Calu3 (cell line): ENCODE results near the gene CATSPER1. TPM values are rescaled to one million over a fixed set of nuclear protein-coding genes. Genes with fewer than 3 reads are reported as not detected.

Experiments
- BruUV-seq: library from RNA; stranded (reverse); fragments of 400-500 nt; replicated peaks from 2 replicates; lab custom pipeline; 2021; lab: Mats Ljungman, UMichigan
- CTCF ChIA-PET: fragments of 300-600 bp; sonication (Branson Sonifier 250); formaldehyde crosslinking; loops from one replicate; lab custom pipeline; 2022; ENCODE audit warnings: antibody characterized with exemption; lab: Charles Lee
- DNase-seq: peaks from one replicate; pipeline ENCODE4 v3.0.0; 2022
- H3K27ac Mint-ChIP-seq: one replicate; pipeline ENCODE4 v1.8.0; 2022; ENCODE audit warnings: mixed read lengths; ENCODE audit not compliant: unreplicated experiment
- H3K27me3 Mint-ChIP-seq: one replicate; pipeline ENCODE4 v1.8.0; 2022; ENCODE audit warnings: mixed read lengths; ENCODE audit not compliant: unreplicated experiment
- H3K36me3 Mint-ChIP-seq: one replicate; pipeline ENCODE4 v1.8.0; 2022; ENCODE audit warnings: mild to moderate bottlenecking, moderate library complexity, mixed read lengths; ENCODE audit not compliant: insufficient read depth, unreplicated experiment
- H3K4me1 Mint-ChIP-seq: one replicate; pipeline ENCODE4 v1.8.0; 2022; ENCODE audit warnings: mild to moderate bottlenecking, low read depth, mixed read lengths; ENCODE audit not compliant: unreplicated experiment
- H3K4me3 Mint-ChIP-seq: one replicate; pipeline ENCODE4 v1.8.0; 2022; ENCODE audit warnings: mild to moderate bottlenecking, low read depth, moderate library complexity, mixed read lengths; ENCODE audit not compliant: unreplicated experiment
- H3K9me3 Mint-ChIP-seq: one replicate; pipeline ENCODE4 v1.8.0; 2022; ENCODE audit warnings: low read depth, mixed read lengths; ENCODE audit not compliant: unreplicated experiment
- intact Hi-C: fragments of 100-400 bp; cut with micrococcal nuclease; formaldehyde crosslinking; loops from one replicate; pipeline ENCODE4 v1.10.0; 2022; ENCODE audit not compliant: unreplicated experiment
- total RNA-seq: library from RNA; stranded (reverse); gene quantifications from 2 replicates; pipeline ENCODE4 v1.2.3, GENCODE V29; 2022
- TF ChIP-seq, protein P1 (sequence below): fragments of 200-600 bp; IDR thresholded peaks from one replicate; pipeline ENCODE4 v1.8.0; 2022; ENCODE audit warnings: antibody characterized with exemption; ENCODE audit not compliant: unreplicated experiment

Gene CATSPER1
- total RNA-seq, 1 experiment from 2014 or later = 1.0 TPM

- Mint-ChIP-seq H3K27ac (no peak overlapping the region), H3K36me3 (peaks cover 46% of the 10 kb centered on the region)
- CTCF ChIA-PET = no interaction called here
Observed at GRCh38 chr11:66008095-66008467, 18.2 kb downstream of the CATSPER1 start.

GRCh38 chr11:66007201-66007634 is 19.1 kb downstream of the CATSPER1 start:
- no TSS peak for BruUV-seq
- no peak overlapping the region for H3K27ac Mint-ChIP-seq
- TF ChIP-seq, protein P1, sequence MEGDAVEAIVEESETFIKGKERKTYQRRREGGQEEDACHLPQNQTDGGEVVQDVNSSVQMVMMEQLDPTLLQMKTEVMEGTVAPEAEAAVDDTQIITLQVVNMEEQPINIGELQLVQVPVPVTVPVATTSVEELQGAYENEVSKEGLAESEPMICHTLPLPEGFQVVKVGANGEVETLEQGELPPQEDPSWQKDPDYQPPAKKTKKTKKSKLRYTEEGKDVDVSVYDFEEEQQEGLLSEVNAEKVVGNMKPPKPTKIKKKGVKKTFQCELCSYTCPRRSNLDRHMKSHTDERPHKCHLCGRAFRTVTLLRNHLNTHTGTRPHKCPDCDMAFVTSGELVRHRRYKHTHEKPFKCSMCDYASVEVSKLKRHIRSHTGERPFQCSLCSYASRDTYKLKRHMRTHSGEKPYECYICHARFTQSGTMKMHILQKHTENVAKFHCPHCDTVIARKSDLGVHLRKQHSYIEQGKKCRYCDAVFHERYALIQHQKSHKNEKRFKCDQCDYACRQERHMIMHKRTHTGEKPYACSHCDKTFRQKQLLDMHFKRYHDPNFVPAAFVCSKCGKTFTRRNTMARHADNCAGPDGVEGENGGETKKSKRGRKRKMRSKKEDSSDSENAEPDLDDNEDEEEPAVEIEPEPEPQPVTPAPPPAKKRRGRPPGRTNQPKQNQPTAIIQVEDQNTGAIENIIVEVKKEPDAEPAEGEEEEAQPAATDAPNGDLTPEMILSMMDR = no peak
- CTCF ChIA-PET = no interaction called here
- no peaks in the 10 kb centered on the region for H3K9me3 Mint-ChIP-seq
- intact Hi-C loops = no loop called here
- peaks cover 46% of the 10 kb centered on the region for H3K36me3 Mint-ChIP-seq
- H3K4me3 Mint-ChIP-seq = no peak overlapping the region
- no peak for DNase-seq
- no peaks in the 10 kb centered on the region for H3K27me3 Mint-ChIP-seq
- peaks cover 7% of the 10 kb centered on the region for H3K4me1 Mint-ChIP-seq

More at GRCh38 chr11:66008095-66008467, 18.2 kb downstream of the CATSPER1 start:
- H3K4me1 Mint-ChIP-seq = peaks cover 5% of the 10 kb centered on the region
- H3K9me3 Mint-ChIP-seq = no peaks in the 10 kb centered on the region
- no peak overlapping the region for H3K4me3 Mint-ChIP-seq
- TF ChIP-seq, protein P1 = no peak
- intact Hi-C loops = no loop called here
- BruUV-seq = no TSS peak
- no peak for DNase-seq
- no peaks in the 10 kb centered on the region for H3K27me3 Mint-ChIP-seq

- Mint-ChIP-seq H3K27ac (no peak overlapping the region), H3K9me3 (no peaks in the 10 kb centered on the region), H3K27me3 (no peaks in the 10 kb centered on the region), H3K4me1 (peaks cover 7% of the 10 kb centered on the region), H3K36me3 (peaks cover 46% of the 10 kb centered on the region), H3K4me3 (no peak overlapping the region)
- intact Hi-C loops = no loop called here
- no peak for DNase-seq
- no TSS peak for BruUV-seq
- CTCF ChIA-PET = no interaction called here
- TF ChIP-seq, protein P1 = no peak
Observed at GRCh38 chr11:66006891-66007176, 19.4 kb downstream of the CATSPER1 start.

- no peak for DNase-seq
- no peak overlapping the region for H3K27ac Mint-ChIP-seq
- peaks cover 7% of the 10 kb centered on the region for H3K4me1 Mint-ChIP-seq
- no peaks in the 10 kb centered on the region for H3K9me3 Mint-ChIP-seq
- H3K36me3 Mint-ChIP-seq = peaks cover 46% of the 10 kb centered on the region
- no peaks in the 10 kb centered on the region for H3K27me3 Mint-ChIP-seq
- TF ChIP-seq, protein P1 = no peak
- H3K4me3 Mint-ChIP-seq = no peak overlapping the region
- no TSS peak for BruUV-seq
- intact Hi-C loops = no loop called here
- CTCF ChIA-PET = no interaction called here
Observed at GRCh38 chr11:66006134-66006890, 20.0 kb downstream of the CATSPER1 start.
